Ramos (cell line): ENCODE measurements around the gene BTF3L4.

ENCODE experiments used
- in situ Hi-C: fragments of 300-500 bp; cut with MboI; formaldehyde crosslinking; loops from one replicate; pipeline ENCODE4 v1.14.3; 2022; ENCODE audit warnings: low sequenced_read_pairs; ENCODE audit not compliant: unreplicated experiment

The BTF3L4 gene

GRCh38 chr1:52119301-52120079, 63.4 kb downstream of the BTF3L4 start:
- in situ Hi-C loops = loop anchor here (10.0 kb wide), 1 partner anchor 565 kb away; no protein-coding TSS in a partner anchor

- in situ Hi-C loops = loop anchor here (10.0 kb wide), 1 partner anchor 562 kb away; no protein-coding TSS in a partner anchor
Measured at GRCh38 chr1:52122384-52122783, 66.3 kb downstream of the BTF3L4 start.

GRCh38 chr1:52123622-52124021, 67.5 kb downstream of the BTF3L4 start:
- in situ Hi-C loops = loop anchor here (10.0 kb wide), 1 partner anchor 561 kb away; no protein-coding TSS in a partner anchor

GRCh38 chr1:52125736-52126359, 69.8 kb downstream of the BTF3L4 start:
- in situ Hi-C loops = loop anchor here (10.0 kb wide), 1 partner anchor 559 kb away; no protein-coding TSS in a partner anchor

GRCh38 chr1:52127181-52128180, 71.4 kb downstream of the BTF3L4 start:
- in situ Hi-C loops = loop anchor here (10.0 kb wide), 1 partner anchor 557 kb away; no protein-coding TSS in a partner anchor

- in situ Hi-C loops = no loop called here
Measured at GRCh38 chr1:52139817-52140540, 83.9 kb downstream of the BTF3L4 start.
